Gastroesophageal sphincter (tissue), 3 donors: ENCODE measurements around the gene FBH1.

Experiments
- CTCF ChIP-seq, 4 experiments: fragments of 200-600 bp in 2 of 4; fragments of 450-650 bp in 2 of 4; sonication (generic) in 1 of 4; IDR thresholded peaks; one replicate each; pipeline ENCODE4 v1.5.1; 2017 to 2019; ENCODE audit warnings: antibody characterized with exemption in 4 of 4, mild to moderate bottlenecking in 2 of 4, moderate library complexity in 2 of 4
- POLR2AphosphoS5 ChIP-seq: sonication (generic); formaldehyde crosslinking; IDR thresholded peaks from one replicate; pipeline ENCODE4 v1.6.1; 2017; ENCODE audit warnings: antibody characterized with exemption

DNA sequence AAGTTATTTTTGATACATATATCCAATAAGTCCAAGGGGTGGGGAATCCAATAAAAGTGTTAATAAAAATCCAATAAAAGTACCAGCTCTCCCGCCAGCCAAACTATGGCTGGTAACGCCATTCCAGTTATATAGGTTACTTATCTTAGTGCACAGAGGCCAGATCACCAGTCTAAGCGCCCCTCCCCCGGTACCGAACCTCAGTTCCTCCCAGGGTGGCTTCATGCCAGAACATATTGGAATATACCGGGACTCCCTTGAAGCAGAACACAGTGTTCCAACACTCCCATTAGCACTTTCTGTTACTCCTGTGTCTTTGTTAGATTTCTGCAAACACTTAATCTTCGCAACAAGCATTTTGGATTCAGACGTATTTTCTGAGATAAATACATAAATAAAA, 7.5 kb downstream of the FBH1 start:
- TF ChIP-seq POLR2AphosphoS5 (no peak), CTCF (IDR thresholded peaks at IDR 0.05) (no peak)
